GM21576 (cell line): Measurements from ENCODE around the gene ABCB10.
"Not testable (repeated sequence)": the region's sequence is repeated elsewhere in the genome, so short reads cannot be mapped to it uniquely, and the experiment has no call there.

ENCODE experiments used
- ATAC-seq: cut with Tn5 transposase; IDR thresholded peaks from one replicate; pipeline ENCODE4 v1.9.1; 2021; ENCODE audit warnings: mild to moderate bottlenecking, moderate library complexity; ENCODE audit not compliant: unreplicated experiment

ABCB10 gene

GRCh38 chr1:229480495-229480894 is 78.0 kb downstream of the ABCB10 start:
- no peak for ATAC-seq

- ATAC-seq: peak; percentile 73
Measured at GRCh38 chr1:229479660-229480399, 78.7 kb downstream of the ABCB10 start.

- ATAC-seq: peak; percentile 82
Measured at GRCh38 chr1:229478852-229479251, 79.7 kb downstream of the ABCB10 start.

- not testable (repeated sequence) for ATAC-seq
Measured at GRCh38 chr1:229475859-229476258, 82.6 kb downstream of the ABCB10 start.

GRCh38 chr1:229474509-229474908 is 84.0 kb downstream of the ABCB10 start:
- ATAC-seq: no peak

GRCh38 chr1:229471175-229471574 is 87.3 kb downstream of the ABCB10 start:
- ATAC-seq: no peak

GRCh38 chr1:229470406-229471043 is 88.0 kb downstream of the ABCB10 start:
- ATAC-seq: no peak

- ATAC-seq: no peak
Measured at GRCh38 chr1:229466887-229467286, 91.6 kb downstream of the ABCB10 start.
